HG03066 (cell line): ENCODE results near the gene KRTAP19-1.
"Not testable (repeated sequence)": the region's sequence is repeated elsewhere in the genome, so short reads cannot be mapped to it uniquely, and the experiment has no call there.

Experiments used
- ATAC-seq: cut with Tn5 transposase; IDR thresholded peaks from one replicate; pipeline ENCODE4 v1.9.1; 2021; ENCODE audit warnings: low read depth; ENCODE audit not compliant: unreplicated experiment

Gene KRTAP19-1

GRCh38 chr21:30480145-30480544 lies at the start of gene KRTAP19-1:
TSS of gene KRTAP19-1 (minus strand) at chr21:30480367. CDS start at chr21:30480317, 50 bp downstream.
- ATAC-seq = no peak

GRCh38 chr21:30518876-30519275 lies 38.7 kb upstream of the KRTAP19-1 start:
- no peak for ATAC-seq

GRCh38 chr21:30515681-30516080 lies 35.5 kb upstream of the KRTAP19-1 start:
- no peak for ATAC-seq

- not testable (repeated sequence) for ATAC-seq
These were observed 25.5 kb upstream of the KRTAP19-1 start for GRCh38 chr21:30505621-30506205.

- no peak for ATAC-seq
These were observed 21.9 kb upstream of the KRTAP19-1 start, which contains the start of gene KRTAP19-5 for GRCh38 chr21:30502041-30502440. TSS of gene KRTAP19-5 (minus strand) at chr21:30502141. CDS start at chr21:30502090, 51 bp downstream.

GRCh38 chr21:30497065-30497464 lies 16.9 kb upstream of the KRTAP19-1 start, which contains the start of gene KRTAP19-4:
TSS of gene KRTAP19-4 (minus strand) at chr21:30497165. CDS start at chr21:30497110, 55 bp downstream.
- ATAC-seq = no peak

- ATAC-seq = no peak
These were observed 11.8 kb upstream of the KRTAP19-1 start, which contains the start of gene KRTAP19-3 for GRCh38 chr21:30491963-30492428. TSS of gene KRTAP19-3 (minus strand) at chr21:30492013. CDS start at chr21:30491957, 56 bp downstream.

- no peak for ATAC-seq
These were observed 7.2 kb upstream of the KRTAP19-1 start, which contains the start of gene KRTAP19-2 for GRCh38 chr21:30487336-30487735. TSS of gene KRTAP19-2 (minus strand) at chr21:30487436. CDS start at chr21:30487348, 88 bp downstream.

- ATAC-seq = no peak
These were observed 6.0 kb upstream of the KRTAP19-1 start for GRCh38 chr21:30486180-30486579.

GRCh38 chr21:30482130-30482529 lies 2.0 kb upstream of the KRTAP19-1 start:
- no peak for ATAC-seq

GRCh38 chr21:30479259-30479658 lies 908 bp downstream of the KRTAP19-1 start:
- ATAC-seq = no peak

GRCh38 chr21:30478004-30478403 lies 2.2 kb downstream of the KRTAP19-1 start:
- no peak for ATAC-seq

GRCh38 chr21:30468900-30469714 lies 11.1 kb downstream of the KRTAP19-1 start:
- no peak for ATAC-seq

- no peak for ATAC-seq
These were observed 16.5 kb downstream of the KRTAP19-1 start for GRCh38 chr21:30463713-30464112.

- ATAC-seq = no peak
These were observed 31.7 kb downstream of the KRTAP19-1 start for GRCh38 chr21:30448514-30448913.

- no peak for ATAC-seq
These were observed 33.1 kb downstream of the KRTAP19-1 start for GRCh38 chr21:30447056-30447455.

- no peak for ATAC-seq
These were observed 36.0 kb downstream of the KRTAP19-1 start for GRCh38 chr21:30444204-30444603.

GRCh38 chr21:30443226-30443625 lies 36.9 kb downstream of the KRTAP19-1 start:
- ATAC-seq = no peak

- ATAC-seq = no peak
These were observed 40.2 kb downstream of the KRTAP19-1 start, which contains the start of gene KRTAP15-1 for GRCh38 chr21:30439975-30440374. TSS of gene KRTAP15-1 (plus strand) at chr21:30440275. CDS start at chr21:30440328, 53 bp downstream.

GRCh38 chr21:30437010-30437565 lies 43.1 kb downstream of the KRTAP19-1 start:
- no peak for ATAC-seq
